Measurements from ENCODE around the gene SLC15A4.

The SLC15A4 gene

DNA sequence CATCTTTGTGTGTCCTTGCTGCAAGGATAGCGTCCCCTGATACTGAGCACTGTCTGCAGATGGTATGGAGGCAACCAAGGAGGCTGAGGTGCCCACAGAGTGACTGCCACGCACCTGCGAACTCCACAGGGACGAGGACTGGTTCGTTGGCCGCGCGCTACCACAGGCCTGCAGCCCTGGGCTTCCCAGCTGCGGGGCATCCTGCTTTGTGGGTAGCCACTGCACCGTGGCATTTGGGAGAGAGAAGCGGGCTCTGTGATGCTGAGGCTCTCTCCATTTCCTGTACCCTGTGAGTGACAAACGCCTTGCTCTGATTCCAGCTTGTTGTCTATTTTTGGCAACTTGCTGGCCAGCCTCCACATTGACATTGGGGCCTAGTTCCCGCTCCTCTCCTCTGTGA lies 76.3 kb downstream of the SLC15A4 start:
- DNase-seq = no peak

DNA sequence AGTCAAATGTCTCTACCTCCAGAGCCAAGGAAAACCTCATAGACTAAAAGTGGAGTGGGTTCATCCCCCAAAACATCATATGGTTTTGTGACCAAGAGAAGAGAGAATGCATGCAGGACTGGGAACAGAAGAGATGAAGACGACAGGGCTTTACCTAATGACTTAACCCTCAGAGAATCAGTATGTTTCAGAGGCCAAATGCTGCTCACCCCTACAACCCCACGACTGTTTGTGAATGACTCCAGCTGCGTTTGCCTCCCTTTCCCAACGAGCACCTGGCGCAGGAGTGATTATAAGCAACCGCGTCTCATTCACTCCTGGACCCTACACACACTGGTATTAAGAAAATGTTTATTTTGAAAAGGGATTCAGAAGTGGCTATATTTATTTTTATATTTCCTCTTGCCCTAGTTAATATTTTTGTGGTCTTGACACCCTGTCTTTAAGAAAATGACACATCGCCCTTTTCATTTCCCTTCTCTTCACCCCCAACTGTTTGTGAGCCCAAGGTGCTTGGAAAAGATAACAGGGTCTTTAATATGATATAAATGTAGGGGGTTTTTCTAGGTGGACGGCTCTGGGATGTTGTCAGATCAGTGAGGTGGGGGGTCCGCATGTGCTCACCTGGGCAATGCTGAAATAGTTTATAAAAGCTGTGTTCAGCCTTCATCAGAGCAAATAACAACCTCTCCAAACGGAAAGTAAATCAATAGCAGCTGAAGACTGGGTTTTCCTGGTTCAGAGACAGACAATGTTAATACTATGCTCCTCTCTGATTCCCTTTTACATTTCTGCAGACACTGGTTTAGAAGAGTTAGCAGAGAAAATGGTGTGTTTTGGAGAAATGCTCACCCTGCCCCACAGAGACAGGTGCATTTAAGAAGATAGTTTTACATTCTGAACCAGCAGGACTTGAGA lies 77.7 kb downstream of the SLC15A4 start:
- no peak for DNase-seq

DNA sequence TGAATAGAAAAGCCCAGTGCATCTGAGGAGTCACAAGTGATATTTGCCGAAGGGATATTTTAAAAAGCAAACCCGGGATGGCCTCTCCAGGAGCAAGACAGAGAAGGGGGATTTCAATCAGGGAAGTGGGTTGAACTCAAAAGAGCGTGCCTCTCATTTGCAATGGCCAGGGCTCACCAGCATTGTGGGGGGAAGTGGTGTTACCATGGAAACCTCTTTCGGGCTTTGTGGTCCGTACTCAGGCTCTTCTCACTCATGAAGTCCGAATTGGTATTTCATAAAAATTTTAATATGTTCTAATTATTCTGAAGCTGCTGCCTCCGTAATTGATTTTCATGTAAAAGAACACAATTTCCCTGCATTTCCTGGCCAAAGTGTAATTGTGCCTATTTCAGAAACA lies 79.8 kb downstream of the SLC15A4 start:
- DNase-seq = no peak
